Measurements from ENCODE around the gene GDF7. TPM values are rescaled to one million over a fixed set of nuclear protein-coding genes. Genes with fewer than 3 reads are reported as not detected.

Gene GDF7
- total RNA-seq, 2 donors from 2014 or later: 1.1 to 1.7 TPM

GRCh38 chr2:20675701-20676352 is 8.9 kb downstream of the GDF7 start:
- no peaks in the 10 kb centered on the region for H3K9me3 ChIP-seq

DNA sequence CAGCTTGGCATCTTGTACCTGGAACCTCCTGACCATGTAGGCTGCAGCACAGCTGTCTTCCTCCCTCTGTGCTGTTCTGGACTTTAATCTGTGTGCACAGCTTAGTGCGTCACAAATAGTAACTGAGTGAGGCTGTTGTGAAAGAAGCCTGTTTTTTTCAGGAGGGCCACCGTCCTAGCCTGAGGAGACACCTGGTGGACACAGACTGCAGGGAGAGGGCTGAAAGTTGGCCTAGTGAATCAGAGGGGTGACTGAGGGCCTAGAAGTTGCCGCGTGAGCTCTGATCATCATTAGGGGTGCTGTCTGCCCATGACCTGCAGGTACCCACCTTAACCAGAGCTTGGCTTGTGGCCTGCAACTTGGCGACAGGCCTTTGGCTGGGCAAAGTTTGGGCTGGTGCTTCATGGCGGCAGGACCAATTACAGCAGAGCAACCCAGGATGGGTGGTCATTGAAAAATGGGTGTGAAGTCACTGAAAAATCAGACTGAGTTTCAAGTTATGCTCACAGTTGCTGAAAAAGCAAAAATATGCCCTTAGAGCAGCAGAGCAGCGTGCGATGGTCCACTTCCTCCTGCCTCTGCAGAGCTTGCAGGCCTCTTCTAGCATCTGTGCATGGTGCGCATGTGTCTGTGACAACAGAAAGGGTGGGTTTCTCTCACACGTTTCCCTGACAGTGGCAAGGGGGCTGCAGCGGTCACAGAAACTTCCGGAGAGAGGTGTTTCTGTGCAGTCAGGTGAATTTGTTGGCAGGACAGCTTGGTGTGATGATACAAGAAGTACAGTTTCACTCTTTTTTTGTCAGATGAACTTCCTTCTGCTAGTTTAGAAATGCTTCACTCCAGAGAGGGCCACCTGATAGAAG is 9.6 kb downstream of the GDF7 start:
- Histone ChIP-seq H3K27me3 (peaks cover 4 to 8% of the 10 kb centered on the region in 2 donors), H3K4me3 (no peak overlapping the region), H3K27ac (peak overlapping the region in 1 of 2 donors; percentile 36), H3K9me3 (no peaks in the 10 kb centered on the region), H3K4me1 (peaks cover 0 to 20% of the 10 kb centered on the region in 2 donors), H3K36me3 (no peaks in the 10 kb centered on the region)
- TF ChIP-seq, protein P1, sequence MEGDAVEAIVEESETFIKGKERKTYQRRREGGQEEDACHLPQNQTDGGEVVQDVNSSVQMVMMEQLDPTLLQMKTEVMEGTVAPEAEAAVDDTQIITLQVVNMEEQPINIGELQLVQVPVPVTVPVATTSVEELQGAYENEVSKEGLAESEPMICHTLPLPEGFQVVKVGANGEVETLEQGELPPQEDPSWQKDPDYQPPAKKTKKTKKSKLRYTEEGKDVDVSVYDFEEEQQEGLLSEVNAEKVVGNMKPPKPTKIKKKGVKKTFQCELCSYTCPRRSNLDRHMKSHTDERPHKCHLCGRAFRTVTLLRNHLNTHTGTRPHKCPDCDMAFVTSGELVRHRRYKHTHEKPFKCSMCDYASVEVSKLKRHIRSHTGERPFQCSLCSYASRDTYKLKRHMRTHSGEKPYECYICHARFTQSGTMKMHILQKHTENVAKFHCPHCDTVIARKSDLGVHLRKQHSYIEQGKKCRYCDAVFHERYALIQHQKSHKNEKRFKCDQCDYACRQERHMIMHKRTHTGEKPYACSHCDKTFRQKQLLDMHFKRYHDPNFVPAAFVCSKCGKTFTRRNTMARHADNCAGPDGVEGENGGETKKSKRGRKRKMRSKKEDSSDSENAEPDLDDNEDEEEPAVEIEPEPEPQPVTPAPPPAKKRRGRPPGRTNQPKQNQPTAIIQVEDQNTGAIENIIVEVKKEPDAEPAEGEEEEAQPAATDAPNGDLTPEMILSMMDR (IDR thresholded peaks at IDR 0.05): no peak
- no peak for DNase-seq (ENCODE audit: low spot score)

More at GRCh38 chr2:20675701-20676352, 8.9 kb downstream of the GDF7 start:
- Histone ChIP-seq H3K4me3 (no peak overlapping the region), H3K27me3 (peaks cover 4 to 12% of the 10 kb centered on the region in 2 donors), H3K4me1 (peaks cover 0 to 22% of the 10 kb centered on the region in 2 donors), H3K36me3 (no peaks in the 10 kb centered on the region), H3K27ac (peak overlapping the region in 1 of 2 donors; percentile 36)
- DNase-seq (ENCODE audit: low spot score): no peak
- TF ChIP-seq, protein P1 (IDR thresholded peaks at IDR 0.05): no peak

DNA sequence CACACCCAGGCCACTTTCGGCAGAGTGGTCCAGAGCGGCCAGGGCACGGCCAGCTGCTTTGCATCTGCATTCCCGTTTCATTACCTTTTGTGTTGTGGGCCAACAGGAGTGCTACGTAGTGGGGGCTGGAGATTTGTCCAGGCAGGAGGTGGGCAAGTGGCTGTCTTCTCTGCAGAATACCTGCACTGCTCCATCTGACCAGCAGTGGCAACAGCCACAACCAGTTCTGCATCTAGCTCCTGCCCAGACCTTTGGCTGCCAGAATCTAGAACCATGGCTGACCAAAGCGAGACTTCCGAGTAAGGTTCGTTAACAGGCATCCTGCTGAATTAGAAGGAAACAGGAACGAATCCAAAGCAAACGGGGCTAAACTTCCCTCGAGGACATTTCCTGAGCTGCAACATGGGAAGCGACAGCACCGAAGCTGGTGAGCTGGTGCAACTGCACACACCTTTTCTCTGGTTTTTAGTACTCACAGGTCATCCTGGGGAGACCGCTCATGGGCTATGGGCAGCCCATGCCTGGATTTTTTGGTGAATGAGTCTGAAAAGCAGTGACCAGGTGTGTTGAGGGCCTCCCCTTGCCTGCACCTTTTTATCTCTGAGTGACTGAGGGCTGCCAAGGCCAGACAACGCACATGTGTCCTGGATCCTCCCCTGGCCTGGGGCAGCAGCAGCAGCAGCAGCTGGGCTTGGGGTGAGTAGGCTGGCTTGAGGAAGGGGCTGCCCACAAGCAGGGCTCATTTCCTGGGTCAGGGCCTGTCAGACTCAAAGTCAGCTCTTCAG is 10.5 kb downstream of the GDF7 start:
- TF ChIP-seq, protein P1 (IDR thresholded peaks at IDR 0.05): peak in 1 of 2 donors; percentile 12
- no peak overlapping the region for H3K4me3 ChIP-seq
- no peak overlapping the region for H3K27ac ChIP-seq
- peaks cover 0 to 17% of the 10 kb centered on the region in 2 donors for H3K4me1 ChIP-seq
- H3K36me3 ChIP-seq: no peaks in the 10 kb centered on the region
- H3K27me3 ChIP-seq: peaks cover 3 to 4% of the 10 kb centered on the region in 2 donors
- no peaks in the 10 kb centered on the region for H3K9me3 ChIP-seq
- DNase-seq (ENCODE audit: low spot score): no peak

GRCh38 chr2:20678086-20678395 is 11.1 kb downstream of the GDF7 start:
- Histone ChIP-seq H3K4me3 (no peak overlapping the region), H3K36me3 (no peaks in the 10 kb centered on the region), H3K9me3 (no peaks in the 10 kb centered on the region), H3K27me3 (no peaks in the 10 kb centered on the region), H3K4me1 (peaks cover 0 to 17% of the 10 kb centered on the region in 2 donors), H3K27ac (no peak overlapping the region)
- TF ChIP-seq, protein P1 (IDR thresholded peaks at IDR 0.05): no peak
- DNase-seq (ENCODE audit: low spot score): no peak

- Histone ChIP-seq H3K4me1 (peaks cover 0 to 17% of the 10 kb centered on the region in 2 donors), H3K36me3 (no peaks in the 10 kb centered on the region), H3K9me3 (no peaks in the 10 kb centered on the region), H3K27ac (no peak overlapping the region), H3K27me3 (no peaks in the 10 kb centered on the region), H3K4me3 (no peak overlapping the region)
- DNase-seq (ENCODE audit: low spot score): no peak
- TF ChIP-seq, protein P1 (IDR thresholded peaks at IDR 0.05): no peak
These were observed 11.8 kb downstream of the GDF7 start for GRCh38 chr2:20678780-20679179.

Data from right atrium auricular region (tissue), 2 donors.